Measurements from ENCODE around the gene TBXAS1.

TBXAS1 gene

DNA sequence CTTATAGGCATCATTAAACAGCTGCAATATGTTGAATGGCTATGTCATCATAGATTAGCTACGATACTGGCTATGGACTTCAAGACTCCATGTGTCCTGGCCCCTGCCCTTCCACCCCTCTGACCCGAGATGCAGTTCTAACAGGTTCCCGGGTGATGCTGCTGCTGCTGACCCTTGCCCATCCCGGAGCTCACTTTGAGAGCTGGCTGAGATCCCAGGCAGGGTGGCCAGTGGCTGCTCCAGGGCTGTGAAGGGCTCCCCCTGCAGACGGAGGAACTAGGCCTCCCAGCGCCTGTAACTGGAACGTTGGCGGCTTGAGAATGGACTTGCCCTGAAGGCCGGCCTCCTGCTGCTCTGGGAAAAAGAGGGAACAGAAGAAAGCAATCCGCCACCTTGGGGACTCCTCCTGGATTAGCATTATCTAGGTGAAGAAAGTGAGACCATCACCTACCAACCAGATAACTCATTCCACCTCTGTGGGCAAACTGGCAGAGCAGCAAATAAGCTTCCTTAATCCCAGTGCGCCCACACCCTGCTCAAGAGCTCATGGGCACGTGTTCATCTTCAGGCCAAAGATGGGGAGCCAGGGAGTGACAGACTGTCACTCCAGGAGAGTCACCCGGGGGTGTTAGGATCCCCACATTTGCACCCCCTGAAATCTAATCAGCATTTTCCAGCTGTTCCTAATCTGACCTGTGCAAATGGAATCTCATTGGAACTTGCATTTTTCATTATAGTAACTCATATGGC, 176.9 kb downstream of the TBXAS1 start:
- DNase-seq: no peak

DNA sequence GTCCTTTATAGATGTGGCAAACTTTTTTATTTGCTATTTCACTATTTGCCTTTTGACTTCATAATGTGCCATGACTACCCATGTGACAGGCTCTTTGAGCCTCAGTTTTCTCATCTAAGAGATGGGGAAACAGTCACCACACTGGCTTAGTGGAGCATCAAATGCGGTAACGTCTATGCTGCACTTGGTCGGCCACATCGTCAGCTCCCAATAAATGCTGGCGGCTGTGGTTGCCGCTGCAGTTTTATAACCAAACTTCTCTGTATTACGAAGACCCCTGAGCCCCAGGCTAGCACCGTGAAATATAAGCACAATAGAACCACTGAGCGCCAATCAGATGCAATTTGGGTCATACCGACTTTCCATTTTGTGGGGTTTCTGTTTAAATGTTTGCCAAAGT, 177.5 kb downstream of the TBXAS1 start:
- DNase-seq: no peak

DNA sequence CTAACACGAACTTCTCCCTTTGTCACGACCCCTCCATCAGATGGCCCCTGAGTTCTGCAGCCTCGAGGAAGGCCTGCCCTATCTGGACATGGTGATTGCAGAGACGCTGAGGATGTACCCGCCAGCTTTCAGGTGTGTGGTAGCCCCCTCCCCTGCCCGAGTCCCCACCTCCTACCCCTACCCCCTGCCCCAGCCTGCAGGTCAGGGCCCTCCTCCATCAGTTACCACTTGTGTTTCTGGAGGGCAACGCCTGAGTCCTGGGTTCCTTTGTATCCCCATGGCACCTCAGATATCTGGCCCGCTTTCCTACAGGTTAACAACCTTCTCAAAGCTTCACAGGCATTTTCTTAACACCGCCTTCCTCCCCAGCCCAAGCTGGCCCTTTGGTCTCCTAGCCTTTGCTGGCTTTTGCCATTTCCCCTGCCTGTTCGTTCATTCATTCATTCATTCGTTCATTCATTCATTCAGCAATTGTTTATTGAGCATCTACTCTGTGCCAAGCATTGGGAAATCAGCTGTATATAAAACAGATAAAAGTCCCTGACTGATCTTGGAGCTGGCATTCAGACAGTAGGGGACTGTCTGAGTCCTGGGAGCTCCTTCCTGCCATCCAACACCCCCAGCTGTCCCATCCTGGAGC, 178.1 kb downstream of the TBXAS1 start:
- DNase-seq: no peak

DNA sequence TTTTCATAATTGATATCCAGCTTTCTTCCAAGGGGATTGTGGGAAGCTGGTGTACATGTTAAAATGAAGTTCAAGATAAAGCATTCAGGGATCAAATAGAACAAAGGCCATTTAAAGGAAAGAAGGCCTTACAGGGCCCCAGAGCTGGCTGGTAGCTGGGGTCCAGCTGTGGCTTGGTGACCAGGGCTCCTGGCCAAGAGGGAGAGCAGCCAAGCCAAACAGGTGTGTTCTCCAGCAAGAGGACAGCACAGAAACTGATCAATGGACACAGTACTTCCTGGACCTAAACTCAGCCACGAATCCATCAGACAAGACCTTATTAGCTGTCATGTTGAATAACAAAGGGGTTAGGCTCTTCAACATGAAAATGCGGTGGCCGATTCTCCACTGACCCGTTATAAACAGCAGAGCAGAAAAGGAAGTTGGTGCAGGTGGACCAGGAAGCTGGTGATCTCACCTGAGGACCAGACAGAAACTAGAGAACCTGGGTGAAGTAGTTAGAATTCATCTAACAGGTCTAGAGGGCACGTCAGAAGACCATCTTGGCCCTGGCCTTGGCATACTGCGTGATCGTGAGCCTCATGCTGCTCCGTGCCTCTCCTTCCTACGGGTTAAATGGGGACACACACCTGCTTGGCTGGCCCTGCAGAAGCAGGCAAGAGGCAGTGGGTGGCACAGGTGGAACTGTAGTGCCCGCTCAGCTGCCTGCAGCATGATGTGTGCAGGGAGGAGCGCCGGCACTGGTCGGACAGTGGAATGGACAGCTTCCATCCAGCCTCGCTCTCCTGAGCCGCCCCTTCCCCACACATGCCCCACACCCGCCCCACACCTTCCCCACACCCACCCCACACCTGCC, 179.9 kb downstream of the TBXAS1 start:
- no peak for DNase-seq

DNA sequence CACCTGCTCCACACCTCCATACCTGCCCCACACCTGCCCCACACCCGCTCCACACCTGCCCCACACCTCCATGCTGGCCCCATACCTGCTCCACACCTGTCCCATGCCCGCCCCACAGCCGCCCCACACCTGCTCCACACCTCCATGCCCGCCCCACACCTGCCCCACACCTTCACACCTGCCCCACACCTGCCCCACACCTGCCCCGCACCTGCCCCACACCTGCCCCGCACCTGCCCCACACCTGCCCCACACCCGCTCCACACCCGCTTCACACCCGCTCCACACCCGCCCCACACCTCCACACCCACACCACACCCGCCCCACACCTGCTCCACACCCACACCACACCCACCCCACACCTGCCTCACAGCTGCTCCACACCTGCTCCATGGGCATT, 180.7 kb downstream of the TBXAS1 start:
- DNase-seq: no peak

DNA sequence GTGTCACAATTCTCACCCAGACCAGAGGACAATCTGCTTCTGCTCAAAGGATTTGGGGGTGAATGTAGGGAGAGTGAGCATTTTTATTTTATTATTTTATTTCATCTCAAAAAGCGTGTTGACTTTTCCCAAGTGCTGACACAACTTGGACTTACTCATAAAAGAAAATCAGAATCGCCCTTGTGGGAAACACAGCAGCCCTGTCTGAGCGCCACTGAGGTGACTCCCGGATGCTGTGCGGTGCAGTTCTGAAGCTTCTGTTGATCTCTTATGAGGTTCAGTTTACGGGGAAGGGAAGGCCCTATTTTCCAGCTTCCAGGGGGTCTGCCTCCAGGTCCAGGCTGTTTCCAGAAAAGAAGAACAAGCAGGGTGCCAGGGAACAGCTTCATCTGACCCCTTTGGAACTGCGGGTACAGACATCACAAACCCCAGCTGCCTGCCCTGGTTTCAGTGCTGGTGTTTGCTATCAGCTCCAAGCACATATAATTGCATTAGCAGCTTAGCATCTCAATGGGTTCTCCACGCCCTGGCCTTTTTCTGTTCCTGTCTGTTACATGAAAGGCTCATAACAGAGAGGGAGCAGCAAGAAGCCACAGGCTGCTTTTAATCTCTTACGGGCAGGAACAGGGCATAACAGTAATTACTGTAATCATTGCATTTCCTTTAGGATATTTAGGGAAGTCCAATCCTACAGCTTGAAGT, 181.3 kb downstream of the TBXAS1 start:
- DNase-seq: no peak

DNA sequence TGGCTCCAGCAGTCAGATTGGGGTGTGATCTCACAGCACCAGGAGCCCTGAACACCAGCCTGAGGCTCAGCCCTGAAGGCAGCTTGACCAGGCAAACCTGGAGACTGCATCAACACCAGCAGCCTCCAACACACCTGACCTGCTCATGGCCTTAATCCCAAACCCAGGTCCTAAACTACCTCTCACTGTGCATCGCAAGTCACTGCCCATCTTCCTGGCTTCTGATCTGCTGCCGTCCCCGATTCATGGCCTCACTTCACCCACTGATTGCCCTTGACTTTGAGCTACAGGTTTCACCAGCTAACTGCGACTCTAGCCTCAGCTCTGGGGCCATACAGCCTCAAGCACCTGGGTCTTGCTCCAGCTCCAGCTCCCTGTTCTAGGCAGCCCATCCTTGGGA, 184.6 kb downstream of the TBXAS1 start:
- DNase-seq: no peak

DNA sequence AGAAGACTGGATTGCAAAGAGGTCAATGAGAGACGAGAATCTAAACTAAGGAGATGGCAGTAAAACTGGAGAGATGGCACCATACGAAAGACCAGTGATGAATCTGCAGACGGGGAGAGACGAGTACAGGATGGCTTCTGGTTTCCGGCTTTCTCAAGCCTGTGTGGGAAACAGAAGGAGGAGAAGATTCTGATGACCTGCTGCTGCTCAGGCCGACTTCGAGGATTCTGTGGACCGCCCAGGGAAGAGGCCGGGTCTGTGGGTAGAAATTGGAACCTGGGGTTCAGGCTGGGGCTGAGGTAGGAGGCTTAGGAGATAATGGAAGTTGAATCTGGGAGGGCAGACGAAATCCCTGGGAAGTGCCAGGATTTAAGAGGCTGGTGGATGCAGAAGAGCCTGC, 185.1 kb downstream of the TBXAS1 start:
- no peak for DNase-seq

DNA sequence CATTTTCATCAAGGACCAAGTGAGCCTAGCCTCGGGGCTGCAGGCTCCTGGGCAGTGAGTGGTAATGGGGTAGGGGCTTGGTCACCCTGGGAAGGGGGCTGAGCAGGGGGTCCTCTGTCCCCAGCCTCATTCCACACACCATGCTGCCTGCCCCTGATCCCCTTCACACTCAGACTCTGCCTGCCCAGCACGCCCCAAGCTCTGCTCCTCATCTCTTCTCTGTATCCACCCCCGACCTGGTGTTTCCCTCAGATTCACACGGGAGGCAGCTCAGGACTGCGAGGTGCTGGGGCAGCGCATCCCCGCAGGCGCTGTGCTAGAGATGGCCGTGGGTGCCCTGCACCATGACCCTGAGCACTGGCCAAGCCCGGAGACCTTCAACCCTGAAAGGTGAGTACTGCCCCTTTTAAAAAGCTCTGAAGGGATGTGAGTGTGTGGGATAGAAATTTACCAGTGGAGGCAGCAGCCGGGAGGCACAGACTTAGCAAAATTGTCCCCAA, 186.5 kb downstream of the TBXAS1 start:
- DNase-seq: no peak

DNA sequence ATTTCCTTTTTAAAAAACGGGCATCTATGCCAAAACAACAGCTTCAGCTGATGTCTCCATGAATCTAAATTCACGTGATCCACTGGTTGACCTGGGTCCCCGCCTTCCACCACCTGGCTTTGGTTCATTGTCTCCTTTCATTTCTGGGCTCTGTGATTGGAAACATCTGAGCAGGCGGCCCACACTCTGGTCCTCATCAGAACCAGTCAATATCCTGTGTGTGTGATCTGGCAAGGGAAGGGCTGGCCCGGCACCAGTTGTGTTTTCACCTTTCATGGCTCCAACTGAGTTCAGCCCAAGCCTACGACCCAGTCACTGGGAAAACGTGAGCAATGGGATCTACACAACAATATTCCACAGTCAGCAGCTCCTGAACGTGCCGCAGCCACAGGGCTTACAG, 187.5 kb downstream of the TBXAS1 start:
- no peak for DNase-seq

DNA sequence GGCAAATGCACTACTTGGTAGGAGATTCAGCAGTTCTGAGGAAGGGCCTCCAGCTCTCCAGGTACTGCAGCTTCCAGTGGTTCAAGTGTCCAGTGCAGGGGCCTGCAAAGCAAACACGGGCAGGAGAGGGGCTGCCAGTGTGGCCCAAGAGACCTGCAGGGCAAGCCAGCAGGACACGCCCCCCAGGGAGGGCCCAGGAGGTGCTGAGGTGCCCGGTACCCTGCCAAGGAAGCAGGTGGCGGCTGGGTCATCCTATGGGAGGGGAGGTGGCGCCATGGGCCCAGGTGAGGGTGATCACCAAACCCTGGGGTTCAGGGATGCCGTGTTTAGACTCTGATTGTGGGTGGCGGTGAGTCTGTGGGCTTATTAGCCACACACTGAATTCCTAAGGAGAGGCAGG, 188.0 kb downstream of the TBXAS1 start:
- DNase-seq: no peak

DNA sequence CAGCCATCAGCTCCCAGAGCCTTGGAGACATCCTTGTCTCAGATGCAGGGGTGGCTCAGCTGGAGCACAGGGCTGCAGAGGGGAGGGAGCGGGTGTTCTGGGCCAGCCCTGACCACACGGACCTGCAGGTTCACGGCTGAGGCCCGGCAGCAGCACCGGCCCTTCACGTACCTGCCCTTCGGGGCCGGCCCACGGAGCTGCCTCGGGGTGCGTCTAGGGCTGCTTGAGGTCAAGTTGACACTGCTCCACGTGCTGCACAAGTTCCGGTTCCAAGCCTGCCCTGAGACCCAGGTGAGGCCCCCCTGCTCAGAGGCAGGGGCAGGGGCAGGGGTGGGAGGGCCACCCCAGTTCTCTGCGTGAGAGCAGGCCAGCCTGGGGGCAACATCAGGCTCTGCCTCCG, 188.5 kb downstream of the TBXAS1 start:
- no peak for DNase-seq

DNA sequence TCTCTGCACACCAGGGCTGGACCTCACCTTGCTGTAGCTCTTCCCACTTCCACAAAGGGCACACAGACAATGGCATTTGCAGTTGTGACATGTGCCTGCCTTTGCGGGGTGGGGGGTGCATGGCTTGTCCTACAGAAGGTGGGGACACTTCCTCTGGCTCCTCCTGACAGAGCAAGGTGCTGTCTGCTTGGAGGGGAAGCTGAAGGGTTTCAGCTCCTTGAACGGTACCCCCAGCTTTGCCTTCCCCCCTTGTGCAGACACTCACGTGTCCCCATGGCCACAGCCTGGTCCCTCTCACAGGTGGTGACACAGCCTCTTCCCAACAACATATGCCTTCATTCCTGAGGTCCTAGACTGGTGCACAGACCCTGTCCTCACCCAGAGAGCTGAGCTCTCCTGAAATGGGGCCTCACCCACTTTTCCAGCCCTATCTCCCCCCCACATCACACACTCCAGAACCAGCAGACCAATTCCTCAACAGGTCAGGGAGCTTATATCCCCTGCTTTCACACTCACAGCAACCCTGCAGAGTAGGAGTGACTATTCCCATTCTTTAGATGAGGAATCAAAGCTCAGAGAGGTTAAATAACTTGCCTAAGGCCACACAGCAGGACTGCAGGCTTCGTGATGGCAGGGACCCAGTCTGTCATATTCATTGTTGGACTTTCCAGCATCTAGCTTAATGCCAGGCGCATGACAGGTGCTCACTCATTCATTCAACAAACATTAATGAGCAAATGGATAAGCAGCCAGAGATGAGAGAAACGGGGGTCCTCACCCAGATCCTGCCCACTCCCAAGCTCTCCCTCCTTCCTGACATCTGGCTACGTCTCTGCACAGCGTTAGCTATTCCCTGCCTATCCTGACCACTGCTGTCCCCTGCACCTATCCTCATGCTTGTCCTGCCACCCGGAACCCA, 189.3 kb downstream of the TBXAS1 start:
- no peak for DNase-seq

DNA sequence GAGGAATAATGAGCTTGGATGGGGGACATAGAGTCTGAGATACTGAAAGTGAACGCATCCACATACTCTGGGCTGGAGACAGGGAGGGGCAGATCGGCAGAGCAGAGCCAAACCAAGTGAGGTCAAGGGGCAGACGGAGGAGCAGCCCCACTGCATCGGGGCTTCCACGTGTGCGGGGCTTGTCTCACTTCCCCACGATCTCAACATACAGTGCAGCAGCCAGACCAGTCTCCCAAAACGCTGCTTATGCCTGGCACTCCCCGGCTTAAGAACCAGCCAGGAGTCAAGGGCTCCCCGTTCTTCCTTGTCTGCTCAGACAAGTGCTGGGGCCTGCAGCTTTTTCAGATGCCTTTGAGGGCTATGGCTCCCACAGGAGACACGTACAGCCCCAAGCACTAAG, 190.1 kb downstream of the TBXAS1 start:
- DNase-seq: no peak

DNA sequence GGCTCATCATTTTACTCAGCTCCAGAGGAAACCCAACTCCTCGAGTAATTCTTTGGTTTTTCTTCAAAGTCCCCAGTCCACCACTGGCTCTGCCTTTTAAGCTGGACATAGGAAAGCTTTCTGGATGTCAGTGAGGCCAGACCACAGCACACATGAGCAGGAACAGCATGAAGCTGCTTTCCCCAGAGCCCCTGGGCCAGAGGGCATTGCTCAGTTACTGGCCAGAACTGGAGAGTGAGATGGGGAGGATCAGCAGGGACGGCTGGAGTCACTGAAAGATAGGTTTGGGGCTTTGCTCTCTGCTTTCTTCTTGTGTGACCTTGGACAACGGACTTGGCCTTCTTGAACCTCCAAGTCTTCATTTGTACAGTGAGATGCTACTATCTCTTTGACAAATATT, 190.5 kb downstream of the TBXAS1 start:
- DNase-seq: no peak

DNA sequence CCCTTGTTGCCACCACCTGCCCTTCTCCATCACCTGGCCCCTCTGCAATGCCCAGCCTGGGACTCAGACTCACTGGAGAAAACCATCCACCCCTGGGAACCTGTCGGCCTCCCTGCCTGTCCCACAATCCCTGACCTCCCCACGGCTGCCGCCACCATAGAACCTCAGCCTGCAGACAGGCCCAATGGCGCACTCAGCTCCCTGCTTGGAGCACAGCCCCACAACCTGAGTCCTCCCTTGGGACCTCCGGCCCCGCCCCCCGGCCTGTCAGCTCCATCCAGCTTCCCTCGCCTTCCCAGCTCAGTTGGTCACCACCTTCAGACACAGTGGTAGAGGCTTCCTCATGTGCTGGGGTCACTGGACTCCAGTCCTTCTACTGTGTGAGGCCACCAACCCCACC, 192.5 kb downstream of the TBXAS1 start:
- no peak for DNase-seq

DNA sequence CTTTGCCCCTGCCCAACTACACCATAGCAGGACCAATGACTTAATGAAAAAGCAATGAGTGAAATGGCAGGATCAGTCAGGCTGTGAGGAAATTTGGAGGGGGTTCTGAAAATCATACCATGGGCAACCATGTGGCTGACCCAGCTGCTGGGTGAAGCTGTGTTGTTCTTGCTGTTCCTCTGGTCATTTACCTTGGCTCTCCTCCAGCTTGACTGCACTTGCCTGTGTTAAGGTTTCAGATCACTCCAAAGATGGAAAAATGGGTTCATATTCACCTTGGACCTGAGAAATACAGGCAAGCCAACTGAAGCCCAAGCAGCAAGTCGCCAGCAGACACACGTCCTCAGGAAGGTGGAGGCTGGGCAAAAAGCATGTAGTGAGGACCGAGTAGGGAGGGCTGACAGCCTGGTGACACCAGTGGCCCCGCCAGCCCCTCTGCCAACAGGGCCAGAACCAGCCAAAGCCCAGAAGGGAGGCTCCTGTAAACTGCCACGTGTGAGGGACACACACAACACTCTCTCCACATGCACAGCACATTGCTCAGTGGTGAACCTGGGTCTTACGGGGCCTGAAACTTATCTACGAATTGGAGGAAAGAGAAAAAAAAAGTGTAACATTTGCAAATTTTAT, 193.6 kb downstream of the TBXAS1 start:
- DNase-seq: no peak

DNA sequence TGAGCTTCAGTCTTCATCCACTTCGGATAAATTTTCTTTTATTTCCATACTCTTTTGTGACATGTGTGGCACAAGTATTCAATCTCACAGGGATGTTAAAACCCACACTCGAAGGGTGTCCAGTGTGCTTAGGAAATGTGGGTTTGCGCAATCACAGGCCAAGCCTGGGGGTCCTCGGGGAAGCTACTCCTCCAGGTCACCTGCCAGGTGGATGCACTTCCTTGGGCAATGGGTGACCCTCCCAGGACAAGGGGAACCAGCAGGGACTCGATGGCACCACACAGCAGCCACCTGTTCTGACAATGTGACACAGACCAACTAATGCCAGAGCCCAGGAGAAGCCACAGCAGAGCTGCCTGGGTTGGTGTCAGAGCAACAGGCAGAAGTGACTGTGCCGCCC, 194.7 kb downstream of the TBXAS1 start:
- DNase-seq: no peak

DNA sequence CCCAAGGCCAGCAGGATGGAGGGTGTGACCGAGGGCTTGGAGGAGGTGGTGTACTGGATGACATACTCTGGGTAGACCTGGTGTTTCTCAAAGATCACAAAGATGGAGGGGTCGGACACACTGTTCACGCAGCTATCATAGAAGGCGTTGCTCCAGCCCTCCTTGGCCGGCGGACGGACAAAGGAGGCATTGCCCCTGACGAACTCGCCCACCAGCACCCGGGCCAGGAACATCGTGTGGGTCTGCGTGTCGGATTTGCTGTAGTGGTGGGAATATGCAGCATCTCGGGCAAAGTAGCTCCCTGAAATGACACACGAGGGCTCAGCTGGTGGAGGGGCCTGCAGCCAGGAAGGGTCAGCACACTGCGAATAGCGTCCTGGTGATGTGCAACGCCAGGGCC, 195.5 kb downstream of the TBXAS1 start:
- no peak for DNase-seq

DNA sequence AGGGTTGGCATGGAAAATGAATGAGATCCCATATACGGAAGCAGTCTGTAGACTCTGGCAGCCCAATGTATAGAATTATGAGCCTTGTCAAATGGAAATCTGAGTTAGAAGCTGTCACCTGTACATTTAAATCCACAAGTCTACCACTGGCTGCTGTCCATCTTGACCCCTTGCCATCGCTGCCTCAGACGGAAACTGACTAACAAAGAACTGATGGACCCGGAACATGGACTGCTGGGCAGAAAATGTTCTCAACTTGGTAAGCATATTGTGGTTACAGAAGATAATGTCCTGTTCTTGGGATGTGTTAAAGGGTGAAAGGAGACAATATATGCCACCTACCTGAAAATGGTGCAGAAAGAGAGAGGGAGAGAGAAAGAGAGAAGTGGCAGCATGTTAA, 196.2 kb downstream of the TBXAS1 start:
- no peak for DNase-seq

DNA sequence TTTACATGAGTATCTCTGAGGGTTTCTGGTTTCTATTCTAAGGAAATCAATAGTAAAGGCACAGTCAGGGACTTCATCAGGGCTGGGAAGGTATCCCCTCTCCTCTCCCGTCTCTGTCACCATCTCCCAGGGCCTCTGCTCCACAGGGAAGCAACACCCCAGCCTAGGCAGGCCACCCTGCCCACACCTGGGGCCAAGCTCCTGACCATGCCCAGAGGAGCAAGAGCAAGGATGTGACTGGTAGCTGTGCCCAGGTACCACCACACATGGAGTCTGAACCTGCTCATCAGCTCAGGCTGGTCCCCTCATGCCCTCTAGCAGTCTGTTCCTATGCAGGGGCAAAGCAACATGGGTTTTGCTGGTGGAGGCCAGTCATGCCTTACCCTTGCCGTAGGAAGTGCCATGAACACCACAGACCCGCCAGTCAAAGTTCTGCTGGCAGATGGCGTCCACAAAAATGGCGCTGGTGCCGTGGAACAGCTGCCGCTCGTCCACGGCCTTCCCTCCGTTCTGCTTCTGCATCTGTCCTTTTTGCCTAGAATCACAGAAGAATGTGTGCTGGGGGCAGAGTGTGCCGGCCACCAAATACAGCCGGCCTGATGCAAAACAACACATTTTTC, 196.9 kb downstream of the TBXAS1 start:
- no peak for DNase-seq

Measured in activated CD4-positive, alpha-beta T cell treated with anti-CD3 and anti-CD28 coated beads, Interleukin-2, amount 50 U/mL, for 4 hours (primary cell).